ENCODE data around the gene KDM1B. TPM values are rescaled to one million over a fixed set of nuclear protein-coding genes. Genes with fewer than 3 reads are reported as not detected.
A peak's percentile ranks its signal among the peaks of the same experiment; 100 is the strongest.

The KDM1B gene
- total and polyA plus RNA-seq, 2 of the 8 experiments (the other 6 are each of a cell fraction or from before 2014, with no cell fraction given) = 3.7 to 7.5 TPM

GRCh38 chr6:18186540-18187250, 31.5 kb downstream of the KDM1B start:
- Histone ChIP-seq H4K20me1 (replicated peaks in 1 of 2; ENCODE audit: control insufficient read depth in 1 of 2, insufficient read depth in 2 of 2, low read length in 2 of 2) (no peaks in the 10 kb centered on the region), H3K9me3 (ENCODE audit: insufficient read depth in 2 of 2, low read depth in 1 of 2, low read length in 1 of 2) (no peaks in the 10 kb centered on the region), H3K79me1 (ENCODE audit: low read depth, low read length) (no peaks in the 10 kb centered on the region), H3K23me2 (ENCODE audit: low read depth, low read length) (no peaks in the 10 kb centered on the region), H3K36me3 (ENCODE audit: control insufficient read depth in 2 of 4, insufficient read depth in 4 of 4, low read length in 3 of 4) (peaks cover 0 to 3% (median 0%) of the 10 kb centered on the region in 4 experiments; a peak in 1 of 8 replicates), H3K14ac (ENCODE audit: insufficient read length) (no peak overlapping the region), H3K4me3 (ENCODE audit: extremely low read depth in 1 of 4, insufficient read depth in 2 of 4, low read depth in 3 of 4, low read length in 4 of 4) (peak overlapping the region in 1 of 4 experiments; percentile 10; a peak in 1 of 8 replicates), H3K23ac (ENCODE audit: insufficient read length) (no peak overlapping the region), H2AFZ (ENCODE audit: low read length) (no peak overlapping the region), H3K27me3 (replicated peaks in 1 of 4; ENCODE audit: control insufficient read depth in 3 of 4, extremely low read depth in 1 of 4, insufficient read depth in 3 of 4, low read length in 3 of 4) (no peaks in the 10 kb centered on the region), H3K56ac (replicated peaks; ENCODE audit: insufficient read length, low read depth, low read length) (no peak overlapping the region), H2BK120ac (replicated peaks; ENCODE audit: low read depth, low read length) (no peak overlapping the region), H2BK20ac (ENCODE audit: low read length) (peak overlapping the region; percentile 37; the same call in 1 of the 2 replicates), H3K4me2 (ENCODE audit: insufficient read depth in 1 of 2, low read depth in 2 of 2, low read length in 2 of 2) (peak overlapping the region; percentile 22 to 48; a peak in 2 of 4 replicates), H4K91ac (replicated peaks; ENCODE audit: insufficient read length, low read length) (no peak overlapping the region), H3K27ac (ENCODE audit: low read depth, low read length) (no peak overlapping the region; the same call in 1 of the 2 replicates), H2BK15ac (ENCODE audit: low read length) (no peak overlapping the region), H3K18ac (ENCODE audit: extremely low read depth, low read length) (no peak overlapping the region), H2BK12ac (ENCODE audit: low read depth, low read length) (no peak overlapping the region), H2BK5ac (ENCODE audit: low read depth, low read length) (no peak overlapping the region; the same call in 1 of the 2 replicates), H3K4me1 (replicated peaks in 1 of 4; ENCODE audit: control insufficient read depth in 3 of 4, insufficient read depth in 4 of 4, low read length in 3 of 4) (peaks cover 4 to 12% (median 10%) of the 10 kb centered on the region in 4 experiments), H3K9ac (replicated peaks in 1 of 4; ENCODE audit: extremely low read depth in 1 of 4, low read depth in 3 of 4, low read length in 3 of 4) (no peak overlapping the region), H3K79me2 (ENCODE audit: control insufficient read depth in 1 of 2, insufficient read depth in 2 of 2, low read length in 2 of 2) (no peaks in the 10 kb centered on the region), H3K4ac (replicated peaks; ENCODE audit: insufficient read length, low read depth, low read length) (no peak overlapping the region), H4K5ac (ENCODE audit: insufficient read length, low read depth, low read length) (no peak overlapping the region), H4K8ac (ENCODE audit: extremely low read depth, insufficient read depth, low read length) (no peak overlapping the region), H2AK5ac (ENCODE audit: low read depth, low read length) (no peak overlapping the region)
- ChIA-PET CTCF (ENCODE audit: partially characterized antibody) (interaction anchor here (0.7 to 1.4 kb wide), 3 partner anchors 24 to 125 kb away, joined by 3 to 5 read pairs (median 3); no protein-coding TSS in a partner anchor), POLR2A (ENCODE audit: partially characterized antibody) (interaction anchor here (0.7 to 1.4 kb wide), 4 partner anchors 55 to 1896 kb away, joined by 3 to 5 read pairs (median 3); partner anchors contain the start of genes DEK and NHLRC1)
- WGBS, 2 experiments (ENCODE audit: extremely low coverage in 1 of 2, insufficient coverage in 1 of 2, insufficient read length in 1 of 2, insufficient replicate concordance in 2 of 2, low coverage in 1 of 2, low lambda C conversion rate in 2 of 2, missing lambda C conversion rate in 1 of 2) = 75% methylated on average over 4 of the region's 4 CpGs; no CpG with 5 or more reads in 1 of the 2 experiments
- FAIRE-seq = no peak
- DNase-seq (ENCODE audit: low read depth in 1 of 2, low spot score in 2 of 2) = no peak
- TF ChIP-seq JUND (IDR thresholded peaks at IDR 0.05; ENCODE audit: low read length) (no peak), CBX8 (IDR thresholded peaks at IDR 0.05; ENCODE audit: borderline replicate concordance, low read depth, low read length) (no peak), SP4 (IDR thresholded peaks at IDR 0.05; ENCODE audit: low read length) (no peak), RFX5 (IDR thresholded peaks at IDR 0.05; ENCODE audit: borderline replicate concordance, low read depth, low read length) (no peak), RXRA (IDR thresholded peaks at IDR 0.05; ENCODE audit: insufficient read depth, low read depth, low read length) (no peak), TEAD4 (IDR thresholded peaks at IDR 0.05; ENCODE audit: low read depth, low read length) (no peak), EGR1 (IDR thresholded peaks at IDR 0.05; ENCODE audit: borderline replicate concordance, low read depth, low read length) (no peak), TAF7 (optimal IDR thresholded peaks at IDR 0.05; ENCODE audit: borderline replicate concordance, low read depth, low read length) (no peak), RNF2 (IDR thresholded peaks at IDR 0.05; ENCODE audit: borderline replicate concordance, low read depth, low read length, missing control alignments, poor library complexity, severe bottlenecking) (no peak)
- TF ChIP-seq, protein P1, sequence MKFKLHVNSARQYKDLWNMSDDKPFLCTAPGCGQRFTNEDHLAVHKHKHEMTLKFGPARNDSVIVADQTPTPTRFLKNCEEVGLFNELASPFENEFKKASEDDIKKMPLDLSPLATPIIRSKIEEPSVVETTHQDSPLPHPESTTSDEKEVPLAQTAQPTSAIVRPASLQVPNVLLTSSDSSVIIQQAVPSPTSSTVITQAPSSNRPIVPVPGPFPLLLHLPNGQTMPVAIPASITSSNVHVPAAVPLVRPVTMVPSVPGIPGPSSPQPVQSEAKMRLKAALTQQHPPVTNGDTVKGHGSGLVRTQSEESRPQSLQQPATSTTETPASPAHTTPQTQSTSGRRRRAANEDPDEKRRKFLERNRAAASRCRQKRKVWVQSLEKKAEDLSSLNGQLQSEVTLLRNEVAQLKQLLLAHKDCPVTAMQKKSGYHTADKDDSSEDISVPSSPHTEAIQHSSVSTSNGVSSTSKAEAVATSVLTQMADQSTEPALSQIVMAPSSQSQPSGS (IDR thresholded peaks at IDR 0.05; ENCODE audit: low read length) = no peak
